Measurements from ENCODE around the gene MYCN.

MYCN gene

GRCh38 chr2:15932394-15933183 is 7.8 kb upstream of the MYCN start:
- DNase-seq = no peak

GRCh38 chr2:15933184-15933845 is 7.0 kb upstream of the MYCN start:
- no peak for DNase-seq

- no peak for DNase-seq
Observed at GRCh38 chr2:15934291-15934945, 5.9 kb upstream of the MYCN start.

- DNase-seq = no peak
Observed at GRCh38 chr2:15935189-15935588, 5.2 kb upstream of the MYCN start.

GRCh38 chr2:15935675-15936074 is 4.7 kb upstream of the MYCN start:
- no peak for DNase-seq

GRCh38 chr2:15936277-15937104 is 3.9 kb upstream of the MYCN start:
- no peak for DNase-seq

- no peak for DNase-seq
Observed at GRCh38 chr2:15937105-15937881, 3.1 kb upstream of the MYCN start.

GRCh38 chr2:15937882-15938802 is 2.2 kb upstream of the MYCN start:
- DNase-seq = no peak

GRCh38 chr2:15938803-15939555 is 1.4 kb upstream of the MYCN start:
- DNase-seq = no peak

- peak; percentile 54 for DNase-seq
Observed at GRCh38 chr2:15939556-15939853, 845 bp upstream of the MYCN start.

GRCh38 chr2:15940661-15941480 is 521 bp downstream of the MYCN start:
- DNase-seq = no peak

GRCh38 chr2:15941481-15941850 is 1.1 kb downstream of the MYCN start:
- no peak for DNase-seq

- DNase-seq = no peak
Observed at GRCh38 chr2:15941871-15942710, 1.7 kb downstream of the MYCN start.

- DNase-seq = no peak
Observed at GRCh38 chr2:15942711-15943345, 2.5 kb downstream of the MYCN start.

- DNase-seq = no peak
Observed at GRCh38 chr2:15943378-15944280, 3.3 kb downstream of the MYCN start.

GRCh38 chr2:15944325-15945017 is 4.1 kb downstream of the MYCN start:
- no peak for DNase-seq
